ENCODE data around the gene RPS2.
"Not testable (repeated sequence)": the region's sequence is repeated elsewhere in the genome, so short reads cannot be mapped to it uniquely, and the experiment has no call there.

The RPS2 gene

GRCh38 chr16:1922357-1922756, 42.3 kb downstream of the RPS2 start:
- Histone ChIP-seq H3K4me3 (ENCODE audit: low read depth, low read length) (no peak overlapping the region), H3K27me3 (ENCODE audit: insufficient read depth, low read depth, severe bottlenecking) (peaks cover 33% of the 10 kb centered on the region), H3K9me3 (ENCODE audit: severe bottlenecking) (no peaks in the 10 kb centered on the region), H3K27ac (no peak overlapping the region), H3K36me3 (no peaks in the 10 kb centered on the region)
- TF ChIP-seq CTCF (IDR thresholded peaks at IDR 0.05; ENCODE audit: low read depth, low read length) = no peak
- DNase-seq = no peak

GRCh38 chr16:1920727-1921171, 43.9 kb downstream of the RPS2 start:
- H3K36me3 ChIP-seq = no peaks in the 10 kb centered on the region
- TF ChIP-seq CTCF (IDR thresholded peaks at IDR 0.05; ENCODE audit: low read depth, low read length) = no peak
- H3K9me3 ChIP-seq (ENCODE audit: severe bottlenecking) = no peaks in the 10 kb centered on the region
- peak; percentile 67 for DNase-seq
- H3K27ac ChIP-seq = no peak overlapping the region
- no peak overlapping the region for H3K4me3 ChIP-seq (ENCODE audit: low read depth, low read length)
- peaks cover 40% of the 10 kb centered on the region for H3K27me3 ChIP-seq (ENCODE audit: insufficient read depth, low read depth, severe bottlenecking)

- not testable (repeated sequence) for H3K36me3 ChIP-seq; H3K4me3 ChIP-seq (ENCODE audit: low read depth, low read length); H3K9me3 ChIP-seq (ENCODE audit: severe bottlenecking); H3K27ac ChIP-seq; DNase-seq
- H3K27me3 ChIP-seq (ENCODE audit: insufficient read depth, low read depth, severe bottlenecking) = peaks cover 40% of the 10 kb centered on the region
Measured at GRCh38 chr16:1920122-1920521, 44.5 kb downstream of the RPS2 start.

GRCh38 chr16:1919327-1919998, 45.2 kb downstream of the RPS2 start:
- no peaks in the 10 kb centered on the region for H3K9me3 ChIP-seq (ENCODE audit: severe bottlenecking)
- H3K36me3 ChIP-seq = no peaks in the 10 kb centered on the region
- no peak overlapping the region for H3K4me3 ChIP-seq (ENCODE audit: low read depth, low read length)
- DNase-seq = no peak
- no peak overlapping the region for H3K27ac ChIP-seq
- TF ChIP-seq CTCF (IDR thresholded peaks at IDR 0.05; ENCODE audit: low read depth, low read length) = no peak
- peaks cover 40% of the 10 kb centered on the region for H3K27me3 ChIP-seq (ENCODE audit: insufficient read depth, low read depth, severe bottlenecking)

- no peaks in the 10 kb centered on the region for H3K9me3 ChIP-seq (ENCODE audit: severe bottlenecking)
- H3K27me3 ChIP-seq (ENCODE audit: insufficient read depth, low read depth, severe bottlenecking) = peaks cover 40% of the 10 kb centered on the region
- no peak within 1 kb of the TSS for H3K27ac ChIP-seq
- no peak for TF ChIP-seq CTCF (IDR thresholded peaks at IDR 0.05; ENCODE audit: low read depth, low read length)
- peak within 1 kb of the TSS; percentile 23 for H3K4me3 ChIP-seq (ENCODE audit: low read depth, low read length)
- DNase-seq = no peak
- H3K36me3 ChIP-seq = no peaks in the 10 kb centered on the region
Measured at GRCh38 chr16:1918351-1919326, 46.0 kb downstream of the RPS2 start, which contains the start of gene HS3ST6. Gene HS3ST6 (minus strand): TSS chr16:1918415. CDS start chr16:1918323, 92 bp downstream.

All from WERI-Rb-1 (cell line).